Measurements from ENCODE around the gene TMEM165. TPM values are rescaled to one million over a fixed set of nuclear protein-coding genes. Genes with fewer than 3 reads are reported as not detected.

Gene TMEM165
- total and polyA plus RNA-seq, 3 experiments from 2014 or later = 31.1 to 76.5 (median 69.1) TPM

GRCh38 chr4:55409468-55410171 lies 13.9 kb downstream of the TMEM165 start:
- no peak overlapping the region for H3K4me3 Mint-ChIP-seq
- H3K36me3 Mint-ChIP-seq = peaks cover 2 to 51% (median 7%) of the 10 kb centered on the region in 3 donors
- H3K9me3 Mint-ChIP-seq = no peaks in the 10 kb centered on the region
- Histone ChIP-seq H3K9me3 (ENCODE audit: low read length) (no peaks in the 10 kb centered on the region), H3K4me3 (ENCODE audit: low read length) (no peak overlapping the region), H3K27ac (ENCODE audit: low read depth, low read length) (no peak overlapping the region), H3K27me3 (ENCODE audit: insufficient read depth, low read length, poor library complexity, severe bottlenecking) (no peaks in the 10 kb centered on the region), H3K36me3 (ENCODE audit: insufficient read depth, low read length) (peaks cover 5% of the 10 kb centered on the region), H3K4me1 (ENCODE audit: insufficient read depth, low read length) (peaks cover 4% of the 10 kb centered on the region)
- peak overlapping the region in 6 of 8 donors; percentile 6 to 90 (median 52) for H3K27ac Mint-ChIP-seq
- H3K27me3 Mint-ChIP-seq = no peaks in the 10 kb centered on the region
- ChIA-PET POLR2A (interaction anchor here (0.5 kb wide), 1 partner anchor 137 kb away, joined by 3 read pairs; no protein-coding TSS in a partner anchor), CTCF (interaction anchor here (1.7 kb wide), 1 partner anchor 14 kb away, joined by 4 read pairs; the partner anchor contains the start of gene TMEM165)
- H3K4me1 Mint-ChIP-seq = peaks cover 39 to 66% (median 62%) of the 10 kb centered on the region in 3 donors
- no peak for DNase-seq

GRCh38 chr4:55410431-55410830 lies 14.7 kb downstream of the TMEM165 start:
- peaks cover 2 to 49% (median 4%) of the 10 kb centered on the region in 3 donors for H3K36me3 Mint-ChIP-seq
- DNase-seq = no peak
- peak overlapping the region in 1 of 8 donors; percentile 79 for H3K27ac Mint-ChIP-seq
- Histone ChIP-seq H3K27me3 (ENCODE audit: insufficient read depth, low read length, poor library complexity, severe bottlenecking) (no peaks in the 10 kb centered on the region), H3K27ac (ENCODE audit: low read depth, low read length) (no peak overlapping the region), H3K4me1 (ENCODE audit: insufficient read depth, low read length) (peaks cover 4% of the 10 kb centered on the region), H3K4me3 (ENCODE audit: low read length) (no peak overlapping the region), H3K36me3 (ENCODE audit: insufficient read depth, low read length) (peaks cover 5% of the 10 kb centered on the region), H3K9me3 (ENCODE audit: low read length) (no peaks in the 10 kb centered on the region)
- ChIA-PET POLR2A (interaction anchor here (0.6 kb wide), 1 partner anchor 1402 kb away, joined by 6 read pairs; no protein-coding TSS in a partner anchor), CTCF (no interaction called here)
- peaks cover 37 to 63% (median 61%) of the 10 kb centered on the region in 3 donors for H3K4me1 Mint-ChIP-seq
- no peak overlapping the region for H3K4me3 Mint-ChIP-seq
- no peaks in the 10 kb centered on the region for H3K9me3 Mint-ChIP-seq
- no peaks in the 10 kb centered on the region for H3K27me3 Mint-ChIP-seq

GRCh38 chr4:55411621-55412020 lies 15.9 kb downstream of the TMEM165 start:
- Mint-ChIP-seq H3K4me3 (no peak overlapping the region), H3K4me1 (peaks cover 29 to 51% (median 51%) of the 10 kb centered on the region in 3 donors), H3K27ac (peak overlapping the region in 2 of 8 donors; percentile 31 to 42), H3K9me3 (no peaks in the 10 kb centered on the region), H3K27me3 (no peaks in the 10 kb centered on the region), H3K36me3 (peaks cover 2 to 49% (median 4%) of the 10 kb centered on the region in 3 donors)
- CTCF ChIA-PET = no interaction called here
- POLR2A ChIA-PET = no interaction called here
- peaks cover 4% of the 10 kb centered on the region for H3K4me1 ChIP-seq (ENCODE audit: insufficient read depth, low read length)
- no peaks in the 10 kb centered on the region for H3K27me3 ChIP-seq (ENCODE audit: insufficient read depth, low read length, poor library complexity, severe bottlenecking)
- peaks cover 2% of the 10 kb centered on the region for H3K36me3 ChIP-seq (ENCODE audit: insufficient read depth, low read length)
- no peak overlapping the region for H3K4me3 ChIP-seq (ENCODE audit: low read length)
- H3K9me3 ChIP-seq (ENCODE audit: low read length) = no peaks in the 10 kb centered on the region
- no peak overlapping the region for H3K27ac ChIP-seq (ENCODE audit: low read depth, low read length)
- DNase-seq = no peak

GRCh38 chr4:55416176-55416575 lies 20.4 kb downstream of the TMEM165 start:
- Mint-ChIP-seq H3K4me3 (no peak overlapping the region), H3K36me3 (peaks cover 4 to 65% (median 9%) of the 10 kb centered on the region in 3 donors), H3K27me3 (no peaks in the 10 kb centered on the region), H3K9me3 (no peaks in the 10 kb centered on the region), H3K27ac (no peak overlapping the region), H3K4me1 (peaks cover 8 to 28% (median 11%) of the 10 kb centered on the region in 3 donors)
- Histone ChIP-seq H3K27ac (ENCODE audit: low read depth, low read length) (no peak overlapping the region), H3K9me3 (ENCODE audit: low read length) (no peaks in the 10 kb centered on the region), H3K36me3 (ENCODE audit: insufficient read depth, low read length) (peaks cover 9% of the 10 kb centered on the region), H3K4me3 (ENCODE audit: low read length) (no peak overlapping the region), H3K4me1 (ENCODE audit: insufficient read depth, low read length) (no peaks in the 10 kb centered on the region), H3K27me3 (ENCODE audit: insufficient read depth, low read length, poor library complexity, severe bottlenecking) (no peaks in the 10 kb centered on the region)
- DNase-seq = no peak
- POLR2A ChIA-PET = no interaction called here
- CTCF ChIA-PET = interaction anchor here (1.0 to 1.3 kb wide), 2 partner anchors 70 to 130 kb away, joined by 3 to 4 read pairs; partner anchors contain the start of genes CLOCK and SRD5A3

GRCh38 chr4:55424791-55425190 lies 29.0 kb downstream of the TMEM165 start:
- Mint-ChIP-seq H3K27ac (peak overlapping the region in 4 of 8 donors; percentile 7 to 54 (median 22)), H3K9me3 (no peaks in the 10 kb centered on the region), H3K4me1 (peaks cover 6 to 16% (median 15%) of the 10 kb centered on the region in 3 donors), H3K36me3 (peaks cover 0 to 84% (median 16%) of the 10 kb centered on the region in 3 donors), H3K4me3 (no peak overlapping the region), H3K27me3 (peaks cover 0 to 2% of the 10 kb centered on the region in 2 donors)
- Histone ChIP-seq H3K4me3 (ENCODE audit: low read length) (no peak overlapping the region), H3K36me3 (ENCODE audit: insufficient read depth, low read length) (peaks cover 17% of the 10 kb centered on the region), H3K27me3 (ENCODE audit: insufficient read depth, low read length, poor library complexity, severe bottlenecking) (no peaks in the 10 kb centered on the region), H3K27ac (ENCODE audit: low read depth, low read length) (no peak overlapping the region), H3K9me3 (ENCODE audit: low read length) (no peaks in the 10 kb centered on the region), H3K4me1 (ENCODE audit: insufficient read depth, low read length) (no peaks in the 10 kb centered on the region)
- ChIA-PET CTCF (no interaction called here), POLR2A (no interaction called here)
- DNase-seq = no peak

GRCh38 chr4:55431710-55432336 lies 36.1 kb downstream of the TMEM165 start:
- H3K4me3 ChIP-seq (ENCODE audit: low read length) = no peak overlapping the region
- Mint-ChIP-seq H3K27me3 (no peaks in the 10 kb centered on the region), H3K4me3 (no peak overlapping the region), H3K27ac (peak overlapping the region in 5 of 8 donors; percentile 5 to 52 (median 38)), H3K9me3 (no peaks in the 10 kb centered on the region), H3K4me1 (peaks cover 13 to 22% (median 17%) of the 10 kb centered on the region in 3 donors), H3K36me3 (peaks cover 0 to 67% (median 3%) of the 10 kb centered on the region in 3 donors)
- POLR2A ChIA-PET = interaction anchor here (0.5 kb wide), 1 partner anchor 1476 kb away, joined by 3 read pairs; the partner anchor contains the start of gene REST
- DNase-seq = no peak
- peaks cover 8% of the 10 kb centered on the region for H3K4me1 ChIP-seq (ENCODE audit: insufficient read depth, low read length)
- peaks cover 6% of the 10 kb centered on the region for H3K36me3 ChIP-seq (ENCODE audit: insufficient read depth, low read length)
- H3K27ac ChIP-seq (ENCODE audit: low read depth, low read length) = no peak overlapping the region
- H3K27me3 ChIP-seq (ENCODE audit: insufficient read depth, low read length, poor library complexity, severe bottlenecking) = no peaks in the 10 kb centered on the region
- no peaks in the 10 kb centered on the region for H3K9me3 ChIP-seq (ENCODE audit: low read length)
- CTCF ChIA-PET = no interaction called here

GRCh38 chr4:55435141-55435841 lies 39.5 kb downstream of the TMEM165 start:
- Mint-ChIP-seq H3K4me1 (peaks cover 13 to 22% (median 17%) of the 10 kb centered on the region in 3 donors), H3K4me3 (peak overlapping the region in 1 of 7 donors; percentile 29), H3K36me3 (peaks cover 0 to 69% (median 10%) of the 10 kb centered on the region in 3 donors), H3K27ac (peak overlapping the region; percentile 7 to 83 (median 72)), H3K27me3 (no peaks in the 10 kb centered on the region), H3K9me3 (no peaks in the 10 kb centered on the region)
- POLR2A ChIA-PET = no interaction called here
- H3K9me3 ChIP-seq (ENCODE audit: low read length) = no peaks in the 10 kb centered on the region
- no peaks in the 10 kb centered on the region for H3K36me3 ChIP-seq (ENCODE audit: insufficient read depth, low read length)
- H3K27ac ChIP-seq (ENCODE audit: low read depth, low read length) = no peak overlapping the region
- no peak overlapping the region for H3K4me3 ChIP-seq (ENCODE audit: low read length)
- CTCF ChIA-PET = interaction anchor here (1.0 kb wide), 1 partner anchor 8 kb away, joined by 3 read pairs; no protein-coding TSS in a partner anchor
- H3K27me3 ChIP-seq (ENCODE audit: insufficient read depth, low read length, poor library complexity, severe bottlenecking) = no peaks in the 10 kb centered on the region
- H3K4me1 ChIP-seq (ENCODE audit: insufficient read depth, low read length) = peaks cover 8% of the 10 kb centered on the region
- no peak for DNase-seq

Data from CD8-positive, alpha-beta memory T cell (primary cell).